ENCODE measurements around the gene PRDX5. TPM values are rescaled to one million over a fixed set of nuclear protein-coding genes. Genes with fewer than 3 reads are reported as not detected.

PRDX5 gene
- total RNA-seq, 1 experiment from 2014 or later, result 228 TPM

DNA sequence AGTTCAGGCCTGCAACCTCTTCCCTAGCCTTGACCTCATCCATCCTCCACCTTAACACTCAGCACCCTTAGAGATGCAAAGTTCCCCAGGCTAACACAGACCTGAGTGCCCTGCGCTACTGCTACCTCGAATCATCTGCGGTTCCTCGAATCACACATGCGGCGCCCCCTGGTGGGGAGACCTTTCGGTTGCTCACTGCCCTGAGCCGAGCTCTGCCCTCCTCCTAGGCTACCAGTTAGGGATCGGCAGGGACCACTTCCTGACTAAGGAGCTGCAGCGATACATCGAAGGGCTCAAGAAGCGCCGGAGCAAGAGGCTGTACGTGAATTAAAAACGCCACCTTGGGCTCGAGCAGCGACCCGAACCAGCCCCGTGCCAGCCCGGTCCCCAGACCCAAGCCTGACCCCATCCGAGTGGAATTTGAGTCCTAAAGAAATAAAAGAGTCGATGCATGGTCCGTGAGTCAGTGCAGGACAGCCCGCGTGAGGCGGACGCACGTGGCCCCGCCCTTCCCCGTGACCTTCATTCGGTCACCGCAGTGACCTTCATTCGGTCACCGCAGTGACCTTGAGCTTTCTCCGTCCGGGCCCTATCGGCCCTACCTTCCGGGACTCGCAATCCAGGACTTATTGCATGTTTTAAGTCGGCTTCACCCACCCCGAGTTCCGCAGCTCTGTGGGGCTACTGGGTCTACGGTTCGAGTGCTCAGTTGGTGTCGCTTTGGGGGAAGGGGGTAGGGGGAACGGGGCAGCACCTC lies 13.4 kb upstream of the PRDX5 start:
- Histone ChIP-seq H3K14ac (ENCODE audit: insufficient read depth, low read length) (peak overlapping the region; percentile 93), H4K5ac (ENCODE audit: insufficient read length, low read depth, low read length) (peak overlapping the region; percentile 36), H3K9me3 (ENCODE audit: control insufficient read depth, low read depth, low read length) (no peaks in the 10 kb centered on the region), H4K20me1 (ENCODE audit: control insufficient read depth, insufficient read depth, insufficient read length) (no peaks in the 10 kb centered on the region), H3K79me1 (ENCODE audit: insufficient read depth, low read depth, low read length, poor library complexity, severe bottlenecking) (peaks cover 5% of the 10 kb centered on the region), H3K9ac (ENCODE audit: extremely low read depth, insufficient read length, low read length) (peak overlapping the region; percentile 74), H3K4me1 (ENCODE audit: insufficient read depth, low read length) (peaks cover 2% of the 10 kb centered on the region; the same call in 1 of the 2 replicates), H3K23ac (ENCODE audit: insufficient read length, low read depth, low read length) (no peak overlapping the region), H3K4ac (ENCODE audit: low read depth, low read length) (peak overlapping the region; percentile 30; the same call in 1 of the 2 replicates), H2AK5ac (ENCODE audit: insufficient read length, low read length) (no peak overlapping the region), H2BK5ac (ENCODE audit: insufficient read length, low read length) (peak overlapping the region; percentile 69), H3K27me3 (ENCODE audit: insufficient read depth, low read length) (peaks cover 12% of the 10 kb centered on the region), H4K91ac (ENCODE audit: insufficient read length, low read depth, low read length) (no peak overlapping the region), H2BK15ac (ENCODE audit: low read depth, low read length) (no peak overlapping the region), H3K79me2 (ENCODE audit: insufficient read depth, low read length) (peaks cover 3% of the 10 kb centered on the region; the same call in 1 of the 2 replicates), H2BK20ac (ENCODE audit: low read depth, low read length, poor library complexity, severe bottlenecking) (no peak overlapping the region), H3K18ac (ENCODE audit: insufficient read length, low read depth, low read length) (peak overlapping the region; percentile 98), H2AFZ (ENCODE audit: low read length) (no peak overlapping the region), H4K8ac (replicated peaks; ENCODE audit: insufficient read length, low read depth, low read length) (no peak overlapping the region), H2BK120ac (ENCODE audit: low read depth, low read length, poor library complexity, severe bottlenecking) (peak overlapping the region; percentile 71), H2BK12ac (ENCODE audit: insufficient read length, low read depth, low read length) (no peak overlapping the region), H3K4me2 (ENCODE audit: insufficient read depth, insufficient read length, low read length) (peak overlapping the region; percentile 57), H3T11ph (ENCODE audit: low read length) (no peak overlapping the region), H3K56ac (ENCODE audit: insufficient read length, low read depth, low read length) (no peak overlapping the region), H3K23me2 (ENCODE audit: insufficient read length, low read depth, low read length, poor library complexity, severe bottlenecking) (peaks cover 18% of the 10 kb centered on the region), H3K27ac (ENCODE audit: insufficient read length, low read depth, low read length) (peak overlapping the region; percentile 95)
- Mint-ChIP-seq H3K36me3 (ENCODE audit: insufficient read depth in 1 of 3, low read depth in 3 of 3) (peaks cover 3 to 7% (median 6%) of the 10 kb centered on the region in 3 experiments; a peak in 5 of 7 replicates), H3K4me1 (peaks cover 21 to 22% of the 10 kb centered on the region in 2 experiments), H3K4me3 (peak overlapping the region; percentile 84 to 91), H3K9me3 (no peaks in the 10 kb centered on the region), H3K27ac (peak overlapping the region; percentile 98 to 100 (median 99)), H3K27me3 (ENCODE audit: low read depth) (peaks cover 42% of the 10 kb centered on the region)
- TF ChIP-seq, protein P1, sequence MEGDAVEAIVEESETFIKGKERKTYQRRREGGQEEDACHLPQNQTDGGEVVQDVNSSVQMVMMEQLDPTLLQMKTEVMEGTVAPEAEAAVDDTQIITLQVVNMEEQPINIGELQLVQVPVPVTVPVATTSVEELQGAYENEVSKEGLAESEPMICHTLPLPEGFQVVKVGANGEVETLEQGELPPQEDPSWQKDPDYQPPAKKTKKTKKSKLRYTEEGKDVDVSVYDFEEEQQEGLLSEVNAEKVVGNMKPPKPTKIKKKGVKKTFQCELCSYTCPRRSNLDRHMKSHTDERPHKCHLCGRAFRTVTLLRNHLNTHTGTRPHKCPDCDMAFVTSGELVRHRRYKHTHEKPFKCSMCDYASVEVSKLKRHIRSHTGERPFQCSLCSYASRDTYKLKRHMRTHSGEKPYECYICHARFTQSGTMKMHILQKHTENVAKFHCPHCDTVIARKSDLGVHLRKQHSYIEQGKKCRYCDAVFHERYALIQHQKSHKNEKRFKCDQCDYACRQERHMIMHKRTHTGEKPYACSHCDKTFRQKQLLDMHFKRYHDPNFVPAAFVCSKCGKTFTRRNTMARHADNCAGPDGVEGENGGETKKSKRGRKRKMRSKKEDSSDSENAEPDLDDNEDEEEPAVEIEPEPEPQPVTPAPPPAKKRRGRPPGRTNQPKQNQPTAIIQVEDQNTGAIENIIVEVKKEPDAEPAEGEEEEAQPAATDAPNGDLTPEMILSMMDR (conservative IDR thresholded peaks at IDR 0.05), result peak; percentile 95
- peak; percentile 97 for DNase-seq
- WGBS (ENCODE audit: extremely low coverage, insufficient read length, low lambda C conversion rate), result no CpG with 5 or more reads among the region's 46 CpGs
